Fibroblast of lung (primary cell): ENCODE data around the gene ZC4H2. TPM values are rescaled to one million over a fixed set of nuclear protein-coding genes. Genes with fewer than 3 reads are reported as not detected.

ENCODE experiments used
- DNase-seq, 2 donors: peaks; one replicate each; pipeline versions ENCODE4 v3.0.0 to v3.0.0-alpha.2; 2010; ENCODE audit warnings: low read depth in 2 of 2
- H2AFZ ChIP-seq: 2 replicates; pipeline ENCODE4 v1.5.1; 2012; ENCODE audit warnings: low read length, control low read depth, inconsistent platforms
- H3K27ac ChIP-seq: 2 replicates; pipeline ENCODE4 v1.5.1; 2011; ENCODE audit warnings: low read length, control low read depth; ENCODE audit not compliant: insufficient read depth
- H3K27me3 ChIP-seq: 2 replicates; pipeline ENCODE4 v1.5.1; 2011; ENCODE audit warnings: mild to moderate bottlenecking, low read length; ENCODE audit not compliant: control insufficient read depth, insufficient read depth
- H3K36me3 ChIP-seq: 2 replicates; pipeline ENCODE4 v1.5.1; 2011; ENCODE audit warnings: low read length; ENCODE audit not compliant: control insufficient read depth, insufficient read depth
- H3K4me1 ChIP-seq: 2 replicates; pipeline ENCODE4 v1.5.1; 2011; ENCODE audit warnings: low read length; ENCODE audit not compliant: control insufficient read depth, insufficient read depth; ENCODE audit errors: extremely low read depth
- H3K4me2 ChIP-seq: 2 replicates; pipeline ENCODE4 v1.5.1; 2011; ENCODE audit warnings: low read length, control low read depth; ENCODE audit not compliant: insufficient read depth; ENCODE audit errors: extremely low read depth
- H3K4me3 ChIP-seq, 4 experiments: fragments of 200-600 bp in 1 of 4; sonication (generic) in 1 of 4; replicated peaks in 1 of 4; 2 replicates each; pipeline ENCODE4 v1.5.1; 2011 to 2016; ENCODE audit warnings: low read length in 4 of 4, low read depth in 3 of 4, mild to moderate bottlenecking in 3 of 4, control low read depth in 2 of 4, inconsistent platforms in 1 of 4, mixed read lengths in 1 of 4; ENCODE audit not compliant: insufficient read depth in 1 of 4; ENCODE audit errors: control extremely low read depth in 1 of 4
- H3K79me2 ChIP-seq: 2 replicates; pipeline ENCODE4 v1.5.1; 2012; ENCODE audit warnings: mild to moderate bottlenecking, low read length, inconsistent platforms; ENCODE audit not compliant: control insufficient read depth, insufficient read depth
- H3K9ac ChIP-seq: 2 replicates; pipeline ENCODE4 v1.5.1; 2011; ENCODE audit warnings: mild to moderate bottlenecking, low read length, control low read depth; ENCODE audit not compliant: insufficient read depth
- H3K9me3 ChIP-seq: 2 replicates; pipeline ENCODE4 v1.5.1; 2012; ENCODE audit warnings: low read depth, low read length; ENCODE audit not compliant: control insufficient read depth, insufficient read depth
- H4K20me1 ChIP-seq: 2 replicates; pipeline ENCODE4 v1.5.1; 2011; ENCODE audit warnings: low read length; ENCODE audit not compliant: control insufficient read depth, insufficient read depth; ENCODE audit errors: extremely low read depth
- CTCF ChIP-seq, 2 donors: IDR thresholded peaks in 1 of 2; conservative IDR thresholded peaks in 1 of 2; 1 replicate in 1 of 2; 2 replicates in 1 of 2; pipeline ENCODE4 v1.5.1; 2011 to 2012; ENCODE audit warnings: low read length in 2 of 2, control low read depth in 1 of 2, inconsistent platforms in 1 of 2, low read depth in 1 of 2, mild to moderate bottlenecking in 1 of 2
- EZH2 ChIP-seq: IDR thresholded peaks from 2 replicates; pipeline ENCODE4 v1.5.1; 2012; ENCODE audit warnings: low read length, control low read depth, mild to moderate bottlenecking; ENCODE audit errors: missing control alignments
- polyA minus RNA-seq: library from RNA; depleted of rRNA, polyadenylated mRNA; stranded (reverse); fragments of >200 nt; gene quantifications from 2 replicates; pipeline ENCODE4 v1.2.3, GENCODE V29; 2011; ENCODE audit warnings: low replicate concordance
- polyA plus RNA-seq, 2 donors: library from polyadenylated mRNA; depleted of rRNA in 1 of 2; stranded (reverse) in 1 of 2; unstranded in 1 of 2; fragments of >200 nt; gene quantifications; 2 replicates each; pipeline ENCODE4 v1.2.1, GENCODE V29; 2011 to 2012; ENCODE audit warnings: missing spikeins in 1 of 2
- total RNA-seq: library from RNA; depleted of rRNA; stranded (reverse); fragments of >200 nt; gene quantifications from 2 replicates; pipeline ENCODE4 v1.2.1, GENCODE V29; 2014

ZC4H2 gene
- total RNA-seq (3.3 and 4.5 TPM in 2 replicates), polyA plus RNA-seq (14.0 and 14.2 TPM in 2 replicates), polyA minus RNA-seq (3.5 and 8.6 TPM in 2 replicates)
- 8.2 and 8.3 TPM in 2 replicates for polyA plus RNA-seq (2012)

GRCh38 chrX:64975989-64976672 is at the start of gene ZC4H2:
ZC4H2 (minus strand) TSS chrX:64976450; CDS start chrX:64976377, 73 bp downstream.
- peak within 1 kb of the TSS; percentile 43 for H3K27ac ChIP-seq
- H3K4me3 ChIP-seq, result peak within 1 kb of the TSS; percentile 59 to 89 (median 70)
- no peaks in the 10 kb centered on the region for H3K79me2 ChIP-seq
- peak; percentile 80 for DNase-seq
- no peaks in the 10 kb centered on the region for H3K9me3 ChIP-seq
- TF ChIP-seq EZH2 (no peak), CTCF (conservative IDR thresholded peaks at IDR 0.05 in 1 of 2, IDR thresholded peaks at IDR 0.05 in 1 of 2; ENCODE audit: low read depth in 1 of 2, low read length in 2 of 2) (no peak)
- no peaks in the 10 kb centered on the region for H3K36me3 ChIP-seq
- peak within 1 kb of the TSS; percentile 75 for H2AFZ ChIP-seq
- no peaks in the 10 kb centered on the region for H3K27me3 ChIP-seq
- H3K4me2 ChIP-seq, result peak within 1 kb of the TSS; percentile 68
- no peaks in the 10 kb centered on the region for H4K20me1 ChIP-seq
- H3K9ac ChIP-seq, result peak within 1 kb of the TSS; percentile 46
- no peaks in the 10 kb centered on the region for H3K4me1 ChIP-seq

GRCh38 chrX:65017451-65017850 is 41.2 kb upstream of the ZC4H2 start:
- H3K4me2 ChIP-seq, result no peak overlapping the region
- TF ChIP-seq EZH2 (no peak), CTCF (conservative IDR thresholded peaks at IDR 0.05 in 1 of 2, IDR thresholded peaks at IDR 0.05 in 1 of 2; ENCODE audit: low read depth in 1 of 2, low read length in 2 of 2) (no peak)
- no peak for DNase-seq
- H3K9ac ChIP-seq, result no peak overlapping the region
- no peaks in the 10 kb centered on the region for H3K4me1 ChIP-seq
- H3K4me3 ChIP-seq, result no peak overlapping the region
- no peak overlapping the region for H3K27ac ChIP-seq
- no peaks in the 10 kb centered on the region for H4K20me1 ChIP-seq
- no peak overlapping the region for H2AFZ ChIP-seq
- H3K27me3 ChIP-seq, result no peaks in the 10 kb centered on the region
- H3K79me2 ChIP-seq, result no peaks in the 10 kb centered on the region
- no peaks in the 10 kb centered on the region for H3K9me3 ChIP-seq
- no peaks in the 10 kb centered on the region for H3K36me3 ChIP-seq

- Histone ChIP-seq H3K4me3 (no peak overlapping the region), H3K36me3 (no peaks in the 10 kb centered on the region), H3K79me2 (no peaks in the 10 kb centered on the region), H3K27ac (no peak overlapping the region), H3K4me1 (no peaks in the 10 kb centered on the region), H3K27me3 (no peaks in the 10 kb centered on the region), H2AFZ (no peak overlapping the region), H3K4me2 (no peak overlapping the region), H4K20me1 (no peaks in the 10 kb centered on the region), H3K9ac (no peak overlapping the region), H3K9me3 (no peaks in the 10 kb centered on the region)
- no peak for TF ChIP-seq EZH2
- TF ChIP-seq CTCF (conservative IDR thresholded peaks at IDR 0.05 in 1 of 2, IDR thresholded peaks at IDR 0.05 in 1 of 2; ENCODE audit: low read depth in 1 of 2, low read length in 2 of 2), result no peak
- no peak for DNase-seq
Observed at GRCh38 chrX:65014230-65014629, 38.0 kb upstream of the ZC4H2 start.
